Natural killer cell (primary cell): Measurements from ENCODE around the gene ANKRD50. TPM values are rescaled to one million over a fixed set of nuclear protein-coding genes. Genes with fewer than 3 reads are reported as not detected.

Source experiments
- ATAC-seq, 3 donors: fragments of 150-1000 bp in 2 of 3; fragments of 200-7000 bp in 1 of 3; cut with Tn5 transposase; 1 replicate in 1 of 3; 2 replicates in 2 of 3; pipeline ENCODE4 v1.10.0; 2021; ENCODE audit warnings: mild to moderate bottlenecking in 2 of 3, moderate library complexity in 2 of 3
- DNase-seq, 2 donors: peaks; one replicate each; pipeline versions ENCODE4 v3.0.0 to v3.0.0-alpha.2; 2013 to 2021; ENCODE audit warnings: mixed read lengths in 1 of 2
- H3K27ac ChIP-seq: one replicate; pipeline ENCODE4 v1.5.1; 2013; ENCODE audit warnings: mild to moderate bottlenecking, low read length
- H3K27me3 ChIP-seq: one replicate; pipeline ENCODE4 v1.6.1; 2013; ENCODE audit warnings: low read length; ENCODE audit not compliant: control insufficient read depth, insufficient read depth
- H3K36me3 ChIP-seq: one replicate; pipeline ENCODE4 v1.6.1; 2013; ENCODE audit warnings: low read length; ENCODE audit not compliant: control insufficient read depth, insufficient read depth
- H3K4me1 ChIP-seq: one replicate; pipeline ENCODE4 v1.6.1; 2013; ENCODE audit warnings: low read length; ENCODE audit not compliant: control insufficient read depth, insufficient read depth
- H3K4me3 ChIP-seq: one replicate; pipeline ENCODE4 v1.5.1; 2013; ENCODE audit warnings: low read length
- H3K9me3 ChIP-seq: one replicate; pipeline ENCODE4 v1.6.1; 2013; ENCODE audit warnings: low read length; ENCODE audit not compliant: control insufficient read depth, insufficient read depth
- H3K27ac Mint-ChIP-seq, 2 donors: one replicate each; pipeline ENCODE4 v1.8.0; 2022; ENCODE audit warnings: mild to moderate bottlenecking in 2 of 2, mixed read lengths in 2 of 2, moderate library complexity in 1 of 2
- H3K27me3 Mint-ChIP-seq, 2 donors: one replicate each; pipeline ENCODE4 v1.8.0; 2022; ENCODE audit warnings: low read depth in 2 of 2, mixed read lengths in 2 of 2
- H3K36me3 Mint-ChIP-seq: one replicate; pipeline ENCODE4 v1.8.0; 2022; ENCODE audit warnings: mixed read lengths
- H3K4me1 Mint-ChIP-seq, 2 donors: one replicate each; pipeline ENCODE4 v1.8.0; 2022; ENCODE audit warnings: mixed read lengths in 2 of 2
- H3K4me3 Mint-ChIP-seq: one replicate; pipeline ENCODE4 v1.8.0; 2022; ENCODE audit warnings: mild to moderate bottlenecking, moderate library complexity, mixed read lengths
- H3K9me3 Mint-ChIP-seq, 2 donors: one replicate each; pipeline ENCODE4 v1.8.0; 2022; ENCODE audit warnings: mixed read lengths in 2 of 2
- WGBS: methylation state at CpG from one replicate; pipeline ENCODE4 v1.1.7; 2013; ENCODE audit warnings: missing lambda C conversion rate; ENCODE audit not compliant: insufficient coverage; 5-methylcytosine and 5-hydroxymethylcytosine counted together
- intact Hi-C: fragments of 100-400 bp; cut with micrococcal nuclease; formaldehyde crosslinking; loops from one replicate; pipeline ENCODE4 v1.14.2; 2022
- total RNA-seq, 4 donors: library from RNA; stranded (reverse); fragments of 120-200 nt in 1 of 4; gene quantifications; one replicate each; pipeline versions ENCODE4 v1.2.3 to v1.2.4, GENCODE V29; 2013 to 2022
- TF ChIP-seq, protein P1 (sequence below): fragments of 200-600 bp; IDR thresholded peaks from one replicate; pipeline ENCODE4 v1.8.0; 2022; ENCODE audit warnings: antibody characterized with exemption

Gene ANKRD50
- total RNA-seq, 3 donors from 2014 or later (not counting 1 experiment from before 2014, with no cell fraction given), result 0.82 to 1.3 (median 0.90) TPM

DNA sequence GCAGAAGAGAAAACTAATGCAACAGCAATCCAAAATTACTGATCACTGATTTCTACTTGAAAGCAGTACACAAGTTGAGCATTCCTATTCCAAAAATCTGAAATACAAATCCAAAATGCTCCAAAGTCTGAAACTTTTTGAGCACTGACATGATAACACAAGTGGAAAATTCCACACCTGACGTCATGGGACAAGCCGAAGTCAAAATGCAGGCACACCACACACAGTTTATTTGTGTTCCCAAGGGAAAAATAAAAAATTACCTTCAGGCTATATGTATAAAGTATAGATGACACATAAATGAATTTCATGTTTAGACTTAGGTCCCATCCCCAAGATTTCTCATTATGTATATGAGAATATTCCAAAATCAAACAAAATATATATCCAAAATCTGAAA lies 20.7 kb downstream of the ANKRD50 start:
- TF ChIP-seq, protein P1, sequence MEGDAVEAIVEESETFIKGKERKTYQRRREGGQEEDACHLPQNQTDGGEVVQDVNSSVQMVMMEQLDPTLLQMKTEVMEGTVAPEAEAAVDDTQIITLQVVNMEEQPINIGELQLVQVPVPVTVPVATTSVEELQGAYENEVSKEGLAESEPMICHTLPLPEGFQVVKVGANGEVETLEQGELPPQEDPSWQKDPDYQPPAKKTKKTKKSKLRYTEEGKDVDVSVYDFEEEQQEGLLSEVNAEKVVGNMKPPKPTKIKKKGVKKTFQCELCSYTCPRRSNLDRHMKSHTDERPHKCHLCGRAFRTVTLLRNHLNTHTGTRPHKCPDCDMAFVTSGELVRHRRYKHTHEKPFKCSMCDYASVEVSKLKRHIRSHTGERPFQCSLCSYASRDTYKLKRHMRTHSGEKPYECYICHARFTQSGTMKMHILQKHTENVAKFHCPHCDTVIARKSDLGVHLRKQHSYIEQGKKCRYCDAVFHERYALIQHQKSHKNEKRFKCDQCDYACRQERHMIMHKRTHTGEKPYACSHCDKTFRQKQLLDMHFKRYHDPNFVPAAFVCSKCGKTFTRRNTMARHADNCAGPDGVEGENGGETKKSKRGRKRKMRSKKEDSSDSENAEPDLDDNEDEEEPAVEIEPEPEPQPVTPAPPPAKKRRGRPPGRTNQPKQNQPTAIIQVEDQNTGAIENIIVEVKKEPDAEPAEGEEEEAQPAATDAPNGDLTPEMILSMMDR, result no peak
- Mint-ChIP-seq H3K4me1 (peaks cover 0 to 5% of the 10 kb centered on the region in 2 donors), H3K27me3 (no peaks in the 10 kb centered on the region), H3K27ac (no peak overlapping the region), H3K9me3 (peaks cover 2 to 3% of the 10 kb centered on the region in 2 donors), H3K36me3 (no peaks in the 10 kb centered on the region), H3K4me3 (no peak overlapping the region)
- Histone ChIP-seq H3K27me3 (no peaks in the 10 kb centered on the region), H3K27ac (no peak overlapping the region), H3K4me3 (no peak overlapping the region), H3K36me3 (no peaks in the 10 kb centered on the region), H3K9me3 (peaks cover 3% of the 10 kb centered on the region), H3K4me1 (no peaks in the 10 kb centered on the region)
- ATAC-seq (no peak), DNase-seq (no peak)
- intact Hi-C loops, result no loop called here
- WGBS, result 100% methylated on average over 2 of the region's 2 CpGs

DNA sequence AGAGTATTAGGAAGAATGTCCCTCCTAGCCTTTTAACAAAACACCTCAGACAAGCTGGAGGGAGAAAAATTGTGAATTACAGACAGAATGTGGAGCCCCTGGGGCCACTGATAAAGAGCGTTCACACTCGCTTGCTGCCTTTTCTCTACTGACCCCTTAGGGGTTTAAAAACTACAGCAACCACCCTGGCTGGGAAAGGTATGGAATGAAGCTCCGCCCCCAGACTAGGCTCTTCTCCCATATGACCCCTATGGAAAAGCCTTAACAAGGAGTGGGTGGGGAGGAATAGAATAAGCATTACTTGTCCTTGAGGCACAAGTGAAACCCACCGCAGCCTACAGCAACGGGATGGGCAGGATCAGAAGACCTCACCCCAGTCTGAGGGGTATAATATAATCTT lies 26.3 kb downstream of the ANKRD50 start:
- intact Hi-C loops, result no loop called here

DNA sequence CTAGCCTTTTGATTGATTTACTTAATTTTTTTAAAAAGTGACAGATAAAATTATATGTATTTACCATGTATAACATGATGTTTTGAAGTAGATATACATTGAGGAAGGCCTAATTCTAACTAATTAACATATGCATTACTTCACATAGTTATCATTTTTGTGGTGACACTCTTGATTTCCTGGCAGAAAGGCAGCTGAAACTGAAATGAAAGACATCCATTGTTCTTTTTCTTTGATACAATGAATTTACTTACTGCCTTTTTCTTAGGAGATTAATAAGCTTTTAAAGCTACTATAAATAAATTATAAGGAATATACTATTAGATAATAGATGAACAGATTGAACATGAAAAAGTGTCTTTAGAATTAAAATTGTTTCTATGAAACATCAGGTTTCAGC lies 26.7 kb downstream of the ANKRD50 start:
- intact Hi-C loops, result no loop called here
- Histone ChIP-seq H3K36me3 (no peaks in the 10 kb centered on the region), H3K4me1 (no peaks in the 10 kb centered on the region), H3K27ac (no peak overlapping the region), H3K9me3 (no peaks in the 10 kb centered on the region), H3K27me3 (no peaks in the 10 kb centered on the region), H3K4me3 (no peak overlapping the region)
- H3K27ac Mint-ChIP-seq, result no peak overlapping the region
- TF ChIP-seq, protein P1, result no peak
- H3K9me3 Mint-ChIP-seq, result peaks cover 0 to 2% of the 10 kb centered on the region in 2 donors
- DNase-seq (no peak), ATAC-seq (no peak)
- no peaks in the 10 kb centered on the region for H3K27me3 Mint-ChIP-seq
- no peak overlapping the region for H3K4me3 Mint-ChIP-seq
- peaks cover 0 to 5% of the 10 kb centered on the region in 2 donors for H3K4me1 Mint-ChIP-seq
- no peaks in the 10 kb centered on the region for H3K36me3 Mint-ChIP-seq

More for the DNA sequence above, 26.3 kb downstream of the ANKRD50 start:
- Mint-ChIP-seq H3K4me1 (peaks cover 0 to 5% of the 10 kb centered on the region in 2 donors), H3K9me3 (peaks cover 0 to 2% of the 10 kb centered on the region in 2 donors), H3K4me3 (no peak overlapping the region), H3K36me3 (no peaks in the 10 kb centered on the region), H3K27me3 (no peaks in the 10 kb centered on the region), H3K27ac (no peak overlapping the region)
- no peak overlapping the region for H3K4me3 ChIP-seq
- no peak overlapping the region for H3K27ac ChIP-seq
- ATAC-seq (no peak), DNase-seq (no peak)
- TF ChIP-seq, protein P1, result no peak
- no peaks in the 10 kb centered on the region for H3K9me3 ChIP-seq
- no peaks in the 10 kb centered on the region for H3K27me3 ChIP-seq
- no peaks in the 10 kb centered on the region for H3K4me1 ChIP-seq
- no peaks in the 10 kb centered on the region for H3K36me3 ChIP-seq
- 87% methylated on average over 3 of the region's 5 CpGs for WGBS

DNA sequence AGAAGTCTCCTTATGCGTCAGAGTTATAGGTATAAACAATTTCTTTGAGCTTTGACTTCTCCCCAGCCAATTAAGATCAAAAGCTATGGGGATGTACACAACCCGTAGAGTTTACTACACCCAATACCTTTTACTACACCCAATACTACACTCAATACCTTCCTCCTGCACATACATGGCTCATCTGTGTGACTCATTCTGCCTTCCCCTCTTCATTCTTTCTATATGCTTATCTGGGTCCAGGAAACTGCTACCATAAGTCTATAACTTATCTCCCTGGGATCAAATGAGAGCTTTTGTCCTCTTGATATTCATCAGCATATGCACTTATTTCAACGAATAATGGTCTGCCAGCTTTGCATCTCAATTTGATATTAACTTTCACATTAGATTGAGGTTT lies 28.2 kb downstream of the ANKRD50 start:
- WGBS, result 87% methylated on average over 2 of the region's 3 CpGs
- Histone ChIP-seq H3K27ac (no peak overlapping the region), H3K4me3 (no peak overlapping the region), H3K4me1 (no peaks in the 10 kb centered on the region), H3K27me3 (no peaks in the 10 kb centered on the region), H3K36me3 (no peaks in the 10 kb centered on the region), H3K9me3 (no peaks in the 10 kb centered on the region)
- Mint-ChIP-seq H3K27me3 (no peaks in the 10 kb centered on the region), H3K27ac (no peak overlapping the region), H3K36me3 (no peaks in the 10 kb centered on the region), H3K4me1 (peaks cover 0 to 5% of the 10 kb centered on the region in 2 donors), H3K4me3 (no peak overlapping the region), H3K9me3 (peaks cover 0 to 2% of the 10 kb centered on the region in 2 donors)
- DNase-seq, result no peak
- intact Hi-C loops, result no loop called here
- ATAC-seq, result no peak
- TF ChIP-seq, protein P1, result no peak
